CD8-positive, alpha-beta memory T cell (primary cell): ENCODE data around the gene ERCC3. TPM values are rescaled to one million over a fixed set of nuclear protein-coding genes. Genes with fewer than 3 reads are reported as not detected.
"Not testable (repeated sequence)": the region's sequence is repeated elsewhere in the genome, so short reads cannot be mapped to it uniquely, and the experiment has no call there.

ENCODE experiments used
- CTCF ChIA-PET: fragments of 350-600 bp; sonication (Branson Sonifier 250); formaldehyde crosslinking; loops from one replicate; lab custom pipeline; 2021; ENCODE audit warnings: antibody characterized with exemption; lab: Charles Lee
- POLR2A ChIA-PET: fragments of 350-600 bp; sonication (Branson Sonifier 250); formaldehyde crosslinking; loops from one replicate; lab custom pipeline; 2021; ENCODE audit warnings: antibody characterized with exemption; lab: Charles Lee
- DNase-seq, 5 donors: peaks; one replicate each; pipeline versions ENCODE4 v3.0.0 to v3.0.0-alpha.2; 2020 to 2022; ENCODE audit warnings: mixed read lengths in 1 of 5
- H3K27ac ChIP-seq: one replicate; pipeline ENCODE4 v1.7.0; 2013; ENCODE audit warnings: low read depth, mild to moderate bottlenecking, low read length, moderate library complexity
- H3K27me3 ChIP-seq: 2 replicates; pipeline ENCODE4 v1.7.0; 2013; ENCODE audit warnings: low read length, mild to moderate bottlenecking; ENCODE audit not compliant: insufficient read depth, poor library complexity, severe bottlenecking
- H3K36me3 ChIP-seq: 2 replicates; pipeline ENCODE4 v1.7.0; 2013; ENCODE audit warnings: mild to moderate bottlenecking, low read length, moderate library complexity; ENCODE audit not compliant: insufficient read depth
- H3K4me1 ChIP-seq: 2 replicates; pipeline ENCODE4 v1.7.0; 2013; ENCODE audit warnings: mild to moderate bottlenecking, low read length, moderate library complexity; ENCODE audit not compliant: insufficient read depth
- H3K4me3 ChIP-seq: 2 replicates; pipeline ENCODE4 v1.7.0; 2013; ENCODE audit warnings: mild to moderate bottlenecking, low read length
- H3K9me3 ChIP-seq: 2 replicates; pipeline ENCODE4 v1.7.0; 2013; ENCODE audit warnings: mild to moderate bottlenecking, low read length
- H3K27ac Mint-ChIP-seq, 8 donors: one replicate each; pipeline ENCODE4 v1.8.0; 2020 to 2021; ENCODE audit warnings: mixed read lengths in 8 of 8, mild to moderate bottlenecking in 6 of 8, inconsistent platforms in 3 of 8, moderate library complexity in 3 of 8
- H3K27me3 Mint-ChIP-seq, 2 donors: one replicate each; pipeline ENCODE4 v1.8.0; 2020 to 2021; ENCODE audit warnings: mixed read lengths in 2 of 2, mild to moderate bottlenecking in 1 of 2, moderate library complexity in 1 of 2
- H3K36me3 Mint-ChIP-seq, 3 donors: one replicate each; pipeline ENCODE4 v1.8.0; 2020 to 2021; ENCODE audit warnings: mixed read lengths in 3 of 3, inconsistent platforms in 1 of 3, mild to moderate bottlenecking in 1 of 3
- H3K4me1 Mint-ChIP-seq, 3 donors: one replicate each; pipeline ENCODE4 v1.8.0; 2020 to 2021; ENCODE audit warnings: mixed read lengths in 3 of 3, inconsistent platforms in 1 of 3, mild to moderate bottlenecking in 1 of 3
- H3K4me3 Mint-ChIP-seq, 7 donors: one replicate each; pipeline ENCODE4 v1.8.0; 2020 to 2021; ENCODE audit warnings: mixed read lengths in 7 of 7, mild to moderate bottlenecking in 6 of 7, moderate library complexity in 4 of 7, inconsistent platforms in 2 of 7
- H3K9me3 Mint-ChIP-seq, 5 donors: one replicate each; pipeline ENCODE4 v1.8.0; 2020 to 2022; ENCODE audit warnings: mixed read lengths in 5 of 5, mild to moderate bottlenecking in 3 of 5, moderate library complexity in 2 of 5, inconsistent platforms in 1 of 5
- polyA plus RNA-seq: library from polyadenylated mRNA; unstranded; fragments of 300-500 nt; fragmentation: Illumina TruSeq; gene quantifications from one replicate; pipeline ENCODE4 v1.2.3, GENCODE V29; 2021
- total RNA-seq, 2 experiments: library from RNA; stranded (reverse); gene quantifications; one replicate each; pipeline ENCODE4 v1.2.3, GENCODE V29; 2021

Gene ERCC3
- total and polyA plus RNA-seq, 3 experiments from 2014 or later, result 33.4 to 58.1 (median 52.8) TPM

- POLR2A ChIA-PET, result no interaction called here
- H3K27ac ChIP-seq, result no peak overlapping the region
- no peaks in the 10 kb centered on the region for H3K4me1 ChIP-seq
- H3K27me3 ChIP-seq, result no peaks in the 10 kb centered on the region
- no peak overlapping the region for H3K4me3 Mint-ChIP-seq
- H3K27me3 Mint-ChIP-seq, result no peaks in the 10 kb centered on the region
- H3K4me3 ChIP-seq, result no peak overlapping the region
- H3K9me3 ChIP-seq, result no peaks in the 10 kb centered on the region
- peak overlapping the region in 2 of 8 donors; percentile 17 to 37 for H3K27ac Mint-ChIP-seq
- peaks cover 0 to 5% (median 0%) of the 10 kb centered on the region in 3 donors for H3K4me1 Mint-ChIP-seq
- CTCF ChIA-PET, result no interaction called here
- no peaks in the 10 kb centered on the region for H3K9me3 Mint-ChIP-seq
- DNase-seq, result no peak
- peaks cover 7 to 61% (median 33%) of the 10 kb centered on the region in 3 donors for H3K36me3 Mint-ChIP-seq
- H3K36me3 ChIP-seq, result peaks cover 21% of the 10 kb centered on the region
Measured at GRCh38 chr2:127255721-127256120, 38.2 kb downstream of the ERCC3 start.

- Mint-ChIP-seq H3K27ac (peak overlapping the region in 5 of 8 donors; percentile 6 to 72 (median 31)), H3K27me3 (no peaks in the 10 kb centered on the region), H3K36me3 (peaks cover 7 to 55% (median 32%) of the 10 kb centered on the region in 3 donors), H3K4me3 (no peak overlapping the region), H3K4me1 (peaks cover 0 to 5% (median 0%) of the 10 kb centered on the region in 3 donors), H3K9me3 (no peaks in the 10 kb centered on the region)
- Histone ChIP-seq H3K9me3 (no peaks in the 10 kb centered on the region), H3K36me3 (peaks cover 16% of the 10 kb centered on the region), H3K27me3 (no peaks in the 10 kb centered on the region), H3K27ac (no peak overlapping the region), H3K4me1 (no peaks in the 10 kb centered on the region), H3K4me3 (no peak overlapping the region)
- ChIA-PET CTCF (no interaction called here), POLR2A (no interaction called here)
- no peak for DNase-seq
Measured at GRCh38 chr2:127255146-127255545, 38.8 kb downstream of the ERCC3 start.

- Mint-ChIP-seq H3K27me3 (no peaks in the 10 kb centered on the region), H3K4me1 (peaks cover 0 to 5% (median 0%) of the 10 kb centered on the region in 3 donors), H3K36me3 (peaks cover 5 to 48% (median 26%) of the 10 kb centered on the region in 3 donors), H3K9me3 (no peaks in the 10 kb centered on the region), H3K4me3 (no peak overlapping the region), H3K27ac (peak overlapping the region in 3 of 8 donors; percentile 28 to 68 (median 31))
- ChIA-PET POLR2A (no interaction called here), CTCF (no interaction called here)
- no peak for DNase-seq
- Histone ChIP-seq H3K9me3 (no peaks in the 10 kb centered on the region), H3K4me1 (no peaks in the 10 kb centered on the region), H3K27me3 (no peaks in the 10 kb centered on the region), H3K4me3 (no peak overlapping the region), H3K36me3 (peaks cover 9% of the 10 kb centered on the region), H3K27ac (no peak overlapping the region)
Measured at GRCh38 chr2:127254386-127254981, 39.5 kb downstream of the ERCC3 start.

- H3K4me3 ChIP-seq, H3K27ac Mint-ChIP-seq, H3K27me3 Mint-ChIP-seq, H3K9me3 ChIP-seq, H3K36me3 ChIP-seq, H3K4me3 Mint-ChIP-seq, POLR2A ChIA-PET, H3K4me1 ChIP-seq, H3K4me1 Mint-ChIP-seq, CTCF ChIA-PET, H3K27ac ChIP-seq, H3K27me3 ChIP-seq, DNase-seq: not testable (repeated sequence)
- Mint-ChIP-seq H3K36me3 (peaks cover 9 to 23% (median 9%) of the 10 kb centered on the region in 3 donors), H3K9me3 (peaks cover 5 to 20% (median 11%) of the 10 kb centered on the region in 5 donors)
Measured at GRCh38 chr2:127241184-127241583, 52.8 kb downstream of the ERCC3 start.

GRCh38 chr2:127239395-127239794 lies 54.5 kb downstream of the ERCC3 start:
- peaks cover 5 to 20% (median 11%) of the 10 kb centered on the region in 5 donors for H3K9me3 Mint-ChIP-seq

GRCh38 chr2:127237768-127238167 lies 56.2 kb downstream of the ERCC3 start:
- H3K27me3 ChIP-seq, H3K4me1 ChIP-seq, H3K27ac ChIP-seq, H3K27me3 Mint-ChIP-seq, DNase-seq, H3K4me1 Mint-ChIP-seq, H3K36me3 ChIP-seq, CTCF ChIA-PET, H3K4me3 Mint-ChIP-seq, POLR2A ChIA-PET, H3K4me3 ChIP-seq, H3K9me3 ChIP-seq, H3K27ac Mint-ChIP-seq: not testable (repeated sequence)
- peaks cover 9 to 29% (median 9%) of the 10 kb centered on the region in 3 donors for H3K36me3 Mint-ChIP-seq
- H3K9me3 Mint-ChIP-seq, result peaks cover 5 to 20% (median 11%) of the 10 kb centered on the region in 5 donors

More at GRCh38 chr2:127239395-127239794, 54.5 kb downstream of the ERCC3 start:
- no peaks in the 10 kb centered on the region for H3K9me3 ChIP-seq
- CTCF ChIA-PET, result no interaction called here
- no peak overlapping the region for H3K4me3 ChIP-seq
- no peaks in the 10 kb centered on the region for H3K27me3 Mint-ChIP-seq
- no peak overlapping the region for H3K27ac Mint-ChIP-seq
- POLR2A ChIA-PET, result no interaction called here
- H3K36me3 ChIP-seq, result no peaks in the 10 kb centered on the region
- no peak for DNase-seq
- peaks cover 9 to 24% (median 9%) of the 10 kb centered on the region in 3 donors for H3K36me3 Mint-ChIP-seq
- no peak overlapping the region for H3K4me3 Mint-ChIP-seq
- H3K27me3 ChIP-seq, result no peaks in the 10 kb centered on the region
- no peaks in the 10 kb centered on the region for H3K4me1 Mint-ChIP-seq
- no peak overlapping the region for H3K27ac ChIP-seq
- no peaks in the 10 kb centered on the region for H3K4me1 ChIP-seq

GRCh38 chr2:127235082-127235702 lies 58.8 kb downstream of the ERCC3 start:
- Histone ChIP-seq H3K36me3 (no peaks in the 10 kb centered on the region), H3K9me3 (no peaks in the 10 kb centered on the region), H3K4me1 (no peaks in the 10 kb centered on the region), H3K27ac (no peak overlapping the region), H3K4me3 (no peak overlapping the region), H3K27me3 (no peaks in the 10 kb centered on the region)
- peaks cover 5 to 15% (median 10%) of the 10 kb centered on the region in 5 donors for H3K9me3 Mint-ChIP-seq
- peaks cover 0 to 3% of the 10 kb centered on the region in 2 donors for H3K27me3 Mint-ChIP-seq
- peaks cover 5 to 29% (median 9%) of the 10 kb centered on the region in 3 donors for H3K36me3 Mint-ChIP-seq
- H3K27ac Mint-ChIP-seq, result no peak overlapping the region
- H3K4me1 Mint-ChIP-seq, result no peaks in the 10 kb centered on the region
- H3K4me3 Mint-ChIP-seq, result no peak overlapping the region
- ChIA-PET CTCF (no interaction called here), POLR2A (no interaction called here)
- no peak for DNase-seq

- POLR2A ChIA-PET, result no interaction called here
- no peaks in the 10 kb centered on the region for H3K36me3 ChIP-seq
- H3K4me1 ChIP-seq, result no peaks in the 10 kb centered on the region
- H3K36me3 Mint-ChIP-seq, result peaks cover 3 to 25% (median 7%) of the 10 kb centered on the region in 3 donors
- H3K9me3 Mint-ChIP-seq, result peaks cover 5 to 15% (median 10%) of the 10 kb centered on the region in 5 donors
- H3K9me3 ChIP-seq, result no peaks in the 10 kb centered on the region
- no peak for DNase-seq
- H3K4me3 ChIP-seq, result no peak overlapping the region
- H3K27ac Mint-ChIP-seq, result no peak overlapping the region
- no peaks in the 10 kb centered on the region for H3K27me3 ChIP-seq
- no peaks in the 10 kb centered on the region for H3K4me1 Mint-ChIP-seq
- CTCF ChIA-PET, result no interaction called here
- H3K4me3 Mint-ChIP-seq, result no peak overlapping the region
- no peak overlapping the region for H3K27ac ChIP-seq
- peaks cover 4 to 13% of the 10 kb centered on the region in 2 donors for H3K27me3 Mint-ChIP-seq
Measured at GRCh38 chr2:127233710-127234109, 60.2 kb downstream of the ERCC3 start.
